ENCODE measurements around the gene GRPR. TPM values are rescaled to one million over a fixed set of nuclear protein-coding genes. Genes with fewer than 3 reads are reported as not detected.

GRPR gene
- total RNA-seq, 1 donor from 2014 or later = 0.16 TPM

DNA sequence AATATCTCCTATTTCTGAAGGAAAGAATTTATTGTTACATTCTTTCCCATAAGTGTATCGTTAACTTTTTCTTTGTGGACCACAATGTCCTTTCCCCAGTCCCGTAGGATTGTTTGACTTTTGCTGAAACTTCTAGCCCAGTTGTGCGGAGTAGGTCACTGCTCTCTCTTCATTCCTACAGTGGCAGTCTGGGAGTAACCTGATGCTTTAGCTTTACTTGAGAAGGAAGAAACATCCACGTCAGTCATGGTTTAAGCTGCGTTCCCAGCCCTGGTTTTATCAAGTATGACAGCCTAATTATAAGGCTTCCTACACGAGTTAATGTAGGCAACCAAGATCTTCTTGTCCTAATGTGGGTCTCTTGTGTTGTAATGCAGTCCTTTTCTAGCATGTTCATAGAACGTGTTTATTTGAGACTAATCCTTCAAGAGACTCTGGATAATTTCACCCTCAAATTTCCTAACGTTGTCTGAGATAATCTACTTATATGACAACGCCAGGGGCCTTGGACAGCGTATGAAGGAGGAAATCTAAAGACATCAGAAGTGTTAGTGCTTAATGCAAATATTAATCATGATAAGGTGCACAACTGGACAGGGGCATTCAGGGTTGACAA is 40.8 kb upstream of the GRPR start:
- Mint-ChIP-seq H3K27ac (no peak overlapping the region), H3K4me3 (no peak overlapping the region), H3K9me3 (no peaks in the 10 kb centered on the region), H3K36me3 (ENCODE audit: low read depth) (no peaks in the 10 kb centered on the region), H3K4me1 (no peaks in the 10 kb centered on the region), H3K27me3 (no peaks in the 10 kb centered on the region)
- ChIA-PET POLR2A (no interaction called here), CTCF (no interaction called here)
- intact Hi-C loops (cut with micrococcal nuclease) = no loop called here
- TF ChIP-seq, protein P1, sequence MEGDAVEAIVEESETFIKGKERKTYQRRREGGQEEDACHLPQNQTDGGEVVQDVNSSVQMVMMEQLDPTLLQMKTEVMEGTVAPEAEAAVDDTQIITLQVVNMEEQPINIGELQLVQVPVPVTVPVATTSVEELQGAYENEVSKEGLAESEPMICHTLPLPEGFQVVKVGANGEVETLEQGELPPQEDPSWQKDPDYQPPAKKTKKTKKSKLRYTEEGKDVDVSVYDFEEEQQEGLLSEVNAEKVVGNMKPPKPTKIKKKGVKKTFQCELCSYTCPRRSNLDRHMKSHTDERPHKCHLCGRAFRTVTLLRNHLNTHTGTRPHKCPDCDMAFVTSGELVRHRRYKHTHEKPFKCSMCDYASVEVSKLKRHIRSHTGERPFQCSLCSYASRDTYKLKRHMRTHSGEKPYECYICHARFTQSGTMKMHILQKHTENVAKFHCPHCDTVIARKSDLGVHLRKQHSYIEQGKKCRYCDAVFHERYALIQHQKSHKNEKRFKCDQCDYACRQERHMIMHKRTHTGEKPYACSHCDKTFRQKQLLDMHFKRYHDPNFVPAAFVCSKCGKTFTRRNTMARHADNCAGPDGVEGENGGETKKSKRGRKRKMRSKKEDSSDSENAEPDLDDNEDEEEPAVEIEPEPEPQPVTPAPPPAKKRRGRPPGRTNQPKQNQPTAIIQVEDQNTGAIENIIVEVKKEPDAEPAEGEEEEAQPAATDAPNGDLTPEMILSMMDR (IDR thresholded peaks at IDR 0.05) = no peak
- DNase-seq = no peak
- no peak for ATAC-seq (ENCODE audit: low read depth)

DNA sequence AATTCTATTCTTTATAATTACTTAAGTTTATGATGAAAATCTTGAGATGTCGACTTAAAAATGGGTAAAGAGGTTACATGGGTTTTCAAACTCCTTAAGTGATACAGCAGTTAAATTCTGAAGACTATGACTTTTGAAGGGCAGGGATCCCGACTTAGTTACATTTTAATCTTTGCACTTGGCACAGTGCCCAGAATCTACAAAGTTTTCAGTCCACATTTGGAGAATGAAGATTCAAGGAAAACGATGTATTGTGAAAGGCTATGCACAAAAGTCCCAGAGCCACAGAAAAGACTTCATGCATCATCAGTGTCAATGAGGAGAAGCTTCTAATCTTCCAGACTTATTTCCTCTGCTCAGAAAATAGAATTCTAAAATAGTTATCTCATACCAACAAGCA is 36.3 kb upstream of the GRPR start:
- H3K27me3 Mint-ChIP-seq = no peaks in the 10 kb centered on the region
- no peaks in the 10 kb centered on the region for H3K4me1 Mint-ChIP-seq
- ChIA-PET POLR2A (no interaction called here), CTCF (no interaction called here)
- intact Hi-C loops (cut with micrococcal nuclease) = no loop called here
- TF ChIP-seq, protein P1 (IDR thresholded peaks at IDR 0.05) = no peak
- no peaks in the 10 kb centered on the region for H3K36me3 Mint-ChIP-seq (ENCODE audit: low read depth)
- no peak for ATAC-seq (ENCODE audit: low read depth)
- H3K9me3 Mint-ChIP-seq = no peaks in the 10 kb centered on the region
- DNase-seq = no peak
- H3K4me3 Mint-ChIP-seq = no peak overlapping the region
- H3K27ac Mint-ChIP-seq = no peak overlapping the region

DNA sequence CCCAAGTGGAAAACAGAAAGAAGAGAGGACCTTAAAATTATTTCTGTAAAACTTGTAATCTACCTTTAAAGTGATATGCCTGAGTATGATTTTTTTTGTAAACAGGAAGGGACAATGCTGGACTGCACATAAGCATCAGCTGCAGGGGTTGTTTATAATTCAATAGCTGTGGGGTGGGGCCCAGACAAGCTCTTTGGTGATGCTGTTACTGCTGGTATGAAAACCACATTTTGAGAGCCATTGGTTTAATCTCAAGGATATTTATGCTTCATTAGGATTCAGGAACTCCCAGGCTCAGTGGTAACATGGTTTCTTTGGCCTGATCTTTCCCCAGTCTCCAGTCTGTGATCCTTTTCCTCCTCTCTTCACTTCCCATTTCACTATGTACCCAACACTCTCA is 34.3 kb upstream of the GRPR start:
- Mint-ChIP-seq H3K4me1 (no peaks in the 10 kb centered on the region), H3K4me3 (no peak overlapping the region), H3K9me3 (no peaks in the 10 kb centered on the region), H3K36me3 (ENCODE audit: low read depth) (no peaks in the 10 kb centered on the region), H3K27me3 (no peaks in the 10 kb centered on the region), H3K27ac (no peak overlapping the region)
- no peak for DNase-seq
- no peak for ATAC-seq (ENCODE audit: low read depth)
- ChIA-PET CTCF (no interaction called here), POLR2A (no interaction called here)
- TF ChIP-seq, protein P1 (IDR thresholded peaks at IDR 0.05) = no peak
- intact Hi-C loops (cut with micrococcal nuclease) = no loop called here

DNA sequence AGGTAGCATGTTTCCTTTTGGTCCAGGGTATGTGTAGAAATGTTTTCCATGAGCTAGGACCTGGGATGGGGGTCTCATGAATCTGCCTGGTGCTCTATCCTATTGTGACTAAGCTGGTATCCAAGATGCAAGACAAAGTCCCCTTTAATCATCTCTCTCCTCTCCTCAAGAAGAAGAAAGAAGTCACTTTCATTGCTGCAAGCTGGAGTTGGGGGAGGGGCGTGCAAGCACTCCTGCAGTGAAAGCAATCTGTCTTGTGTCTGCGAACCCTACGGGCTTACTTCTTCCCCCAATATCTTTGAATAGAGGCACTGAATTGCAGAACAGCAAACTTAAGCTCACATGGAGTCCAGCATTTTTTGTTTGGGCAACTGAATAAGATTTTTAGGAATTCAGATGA is 27.2 kb upstream of the GRPR start:
- no peaks in the 10 kb centered on the region for H3K36me3 Mint-ChIP-seq (ENCODE audit: low read depth)
- H3K27ac Mint-ChIP-seq = no peak overlapping the region
- H3K27me3 Mint-ChIP-seq = no peaks in the 10 kb centered on the region
- no peak overlapping the region for H3K4me3 Mint-ChIP-seq
- ChIA-PET POLR2A (no interaction called here), CTCF (no interaction called here)
- DNase-seq (no peak), ATAC-seq (ENCODE audit: low read depth) (no peak)
- H3K4me1 Mint-ChIP-seq = no peaks in the 10 kb centered on the region
- intact Hi-C loops (cut with micrococcal nuclease) = no loop called here
- TF ChIP-seq, protein P1 (IDR thresholded peaks at IDR 0.05) = no peak
- no peaks in the 10 kb centered on the region for H3K9me3 Mint-ChIP-seq

DNA sequence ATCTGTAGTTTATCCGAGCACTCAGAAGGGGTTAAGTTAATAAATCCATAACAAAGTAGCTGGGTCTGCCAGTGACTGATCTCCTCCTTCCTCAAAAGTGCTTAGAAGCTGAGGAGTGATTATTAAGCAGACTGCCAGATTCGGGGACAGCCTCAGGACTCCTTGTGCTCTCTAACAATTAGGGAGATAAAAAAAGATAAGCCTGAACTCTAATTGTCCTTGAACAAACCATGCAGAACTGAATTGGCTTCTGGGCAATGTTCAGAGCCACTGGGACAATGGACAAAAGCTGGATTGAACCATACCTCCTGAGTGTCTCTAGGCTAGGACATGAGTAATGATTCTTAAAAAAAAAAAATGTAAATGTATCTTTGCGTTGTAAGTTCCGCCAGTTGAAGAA is 22.7 kb upstream of the GRPR start:
- H3K27ac Mint-ChIP-seq = no peak overlapping the region
- CTCF ChIA-PET = interaction anchor here (0.8 kb wide), 1 partner anchor 23 kb away, joined by 3 read pairs; the partner anchor contains the start of gene GRPR
- no peaks in the 10 kb centered on the region for H3K36me3 Mint-ChIP-seq (ENCODE audit: low read depth)
- H3K4me1 Mint-ChIP-seq = peaks cover 19% of the 10 kb centered on the region
- intact Hi-C loops (cut with micrococcal nuclease) = no loop called here
- TF ChIP-seq, protein P1 (IDR thresholded peaks at IDR 0.05) = no peak
- H3K4me3 Mint-ChIP-seq = no peak overlapping the region
- DNase-seq = no peak
- POLR2A ChIA-PET = no interaction called here
- no peak for ATAC-seq (ENCODE audit: low read depth)
- H3K27me3 Mint-ChIP-seq = no peaks in the 10 kb centered on the region
- no peaks in the 10 kb centered on the region for H3K9me3 Mint-ChIP-seq

Data from activated B cell treated with CpG ODN at 0.5 μM for 24 hours (primary cell).